ENCODE measurements around the gene PSMD11. TPM values are rescaled to one million over a fixed set of nuclear protein-coding genes. Genes with fewer than 3 reads are reported as not detected.

The PSMD11 gene
- total RNA-seq, 1 donor from 2014 or later, result 69.8 TPM

DNA sequence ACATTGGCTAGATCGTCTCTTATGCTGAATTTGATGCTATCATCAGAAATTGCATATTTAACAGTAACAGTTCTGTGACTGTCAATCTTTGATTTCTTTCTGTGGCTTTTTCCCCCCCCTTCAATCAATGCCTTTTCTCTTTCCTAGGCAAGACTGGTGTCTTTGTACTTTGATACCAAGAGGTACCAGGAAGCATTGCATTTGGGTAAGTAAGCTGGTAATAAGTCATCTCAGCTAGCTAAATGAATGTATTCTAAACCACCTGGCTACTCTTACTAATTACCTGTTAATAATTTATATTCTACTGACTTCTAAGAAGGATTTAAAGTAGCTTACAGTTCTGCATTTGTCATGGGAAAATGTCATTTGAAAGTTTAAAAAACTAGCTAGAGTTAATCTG lies 20.1 kb downstream of the PSMD11 start:
- DNase-seq (ENCODE audit: low read depth in 2 of 2), result no peak

DNA sequence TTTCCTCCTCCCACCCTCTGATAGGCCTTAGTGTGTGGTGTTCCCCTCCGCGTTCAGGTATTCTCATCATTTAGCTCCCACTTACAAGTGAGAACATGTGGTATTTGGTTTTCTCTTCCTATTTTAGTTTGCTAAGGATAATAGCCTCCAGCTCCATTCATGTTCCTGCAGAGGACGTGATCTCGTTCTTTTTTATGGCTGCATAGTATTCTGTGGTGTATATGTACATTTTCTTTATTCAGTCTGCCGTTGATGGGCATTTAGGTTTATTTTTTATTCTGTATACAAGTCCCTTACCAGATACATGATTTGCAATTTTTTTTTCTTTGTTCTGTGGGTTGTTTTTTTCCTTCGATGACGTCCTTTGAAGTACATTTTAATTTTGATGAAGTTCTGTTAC lies 23.6 kb downstream of the PSMD11 start:
- no peak for DNase-seq (ENCODE audit: low read depth in 2 of 2)

DNA sequence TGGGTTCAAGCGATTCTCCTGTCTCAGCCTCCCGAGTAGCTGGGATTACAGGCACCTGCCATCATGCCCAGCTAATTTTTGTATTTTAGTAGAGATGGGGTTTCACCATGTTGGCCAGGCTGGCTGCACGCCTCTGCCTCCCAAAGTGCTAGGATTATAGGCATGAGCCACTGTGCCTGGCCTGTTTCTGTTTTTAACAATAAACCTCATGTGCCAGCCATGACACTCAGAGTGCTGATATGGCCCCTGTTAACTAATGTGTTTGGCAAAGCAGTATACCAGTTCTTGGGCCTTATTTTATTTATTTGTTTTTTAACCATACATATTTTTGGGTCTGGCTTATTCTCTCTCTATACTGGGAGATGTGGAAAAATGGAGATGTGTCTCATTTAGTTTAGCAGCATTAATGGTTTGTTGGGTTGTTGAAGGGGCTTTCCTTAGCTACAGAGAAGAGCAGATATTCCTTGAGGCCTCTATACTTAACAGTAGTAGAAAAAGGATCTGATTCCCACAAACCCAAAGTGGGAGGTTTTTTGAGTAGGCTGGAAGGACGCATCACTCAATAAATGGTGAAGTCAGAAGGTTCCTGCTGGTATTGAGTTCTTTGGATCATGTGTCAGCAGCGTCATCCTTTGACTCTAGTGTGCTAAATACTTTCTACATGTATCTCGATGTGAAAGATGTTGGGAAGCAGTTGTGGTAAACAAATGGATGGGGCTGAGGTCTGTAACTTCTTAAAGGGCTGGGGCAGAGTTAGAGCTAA lies 26.3 kb downstream of the PSMD11 start:
- DNase-seq (ENCODE audit: low read depth in 2 of 2), result no peak

DNA sequence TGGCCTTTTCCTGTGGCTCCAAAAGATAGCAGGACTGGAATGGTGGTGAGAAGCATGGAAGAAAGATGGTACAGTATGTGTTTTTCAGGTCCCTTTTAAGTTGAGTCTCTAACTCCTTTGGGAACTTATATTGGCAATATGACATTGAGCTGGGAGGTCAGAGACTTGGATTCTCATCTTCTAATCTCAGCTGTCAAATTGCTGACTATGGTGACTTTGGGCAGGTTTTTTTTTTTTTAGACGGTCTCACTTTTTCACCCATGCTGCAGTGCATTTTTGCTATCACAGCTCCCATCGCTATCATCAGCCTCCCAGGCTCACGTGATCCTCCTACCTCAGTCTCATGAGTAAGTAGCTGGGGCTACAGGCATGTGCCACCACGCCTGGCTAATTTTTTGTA lies 27.3 kb downstream of the PSMD11 start:
- DNase-seq (ENCODE audit: low read depth in 2 of 2), result no peak

DNA sequence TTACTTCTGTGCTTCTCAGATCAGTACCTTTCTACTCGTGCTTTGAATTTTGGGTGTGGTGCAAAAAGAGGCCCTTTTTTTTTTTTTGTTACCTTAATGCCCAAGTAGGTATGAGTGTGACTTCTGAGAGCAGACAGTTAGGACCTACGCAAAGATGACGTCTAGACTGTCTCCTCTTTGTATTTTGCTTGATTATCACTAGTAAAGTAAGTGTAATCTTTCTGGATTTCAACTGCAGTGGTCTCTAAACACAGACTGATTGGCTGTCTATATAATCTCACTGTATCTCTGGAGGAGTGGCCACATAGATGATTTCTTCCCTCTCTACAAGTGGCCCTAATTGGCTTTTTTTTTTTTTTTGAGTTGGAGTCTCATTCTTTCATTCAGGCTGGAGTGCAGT lies 30.9 kb downstream of the PSMD11 start:
- DNase-seq (ENCODE audit: low read depth in 2 of 2), result no peak

DNA sequence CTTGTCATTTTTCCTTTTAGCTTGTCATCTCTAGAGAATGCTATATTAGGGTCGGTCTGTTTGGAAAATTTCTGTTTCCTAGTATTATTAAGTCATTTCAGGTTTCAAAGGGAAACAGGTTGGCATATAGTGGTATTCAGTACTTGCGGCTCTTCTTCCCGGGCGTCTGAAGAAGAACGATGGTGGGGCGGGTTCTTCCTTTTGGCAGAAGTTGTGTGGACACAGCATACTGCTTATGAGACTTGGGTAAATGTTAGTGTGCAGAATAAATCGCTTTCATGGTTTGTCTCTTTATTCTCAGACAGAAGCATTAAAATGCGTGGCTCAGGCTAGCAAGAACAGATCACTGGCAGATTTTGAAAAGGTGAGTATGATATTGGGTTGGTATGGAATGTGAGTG lies 32.9 kb downstream of the PSMD11 start:
- DNase-seq (ENCODE audit: low read depth in 2 of 2), result no peak

DNA sequence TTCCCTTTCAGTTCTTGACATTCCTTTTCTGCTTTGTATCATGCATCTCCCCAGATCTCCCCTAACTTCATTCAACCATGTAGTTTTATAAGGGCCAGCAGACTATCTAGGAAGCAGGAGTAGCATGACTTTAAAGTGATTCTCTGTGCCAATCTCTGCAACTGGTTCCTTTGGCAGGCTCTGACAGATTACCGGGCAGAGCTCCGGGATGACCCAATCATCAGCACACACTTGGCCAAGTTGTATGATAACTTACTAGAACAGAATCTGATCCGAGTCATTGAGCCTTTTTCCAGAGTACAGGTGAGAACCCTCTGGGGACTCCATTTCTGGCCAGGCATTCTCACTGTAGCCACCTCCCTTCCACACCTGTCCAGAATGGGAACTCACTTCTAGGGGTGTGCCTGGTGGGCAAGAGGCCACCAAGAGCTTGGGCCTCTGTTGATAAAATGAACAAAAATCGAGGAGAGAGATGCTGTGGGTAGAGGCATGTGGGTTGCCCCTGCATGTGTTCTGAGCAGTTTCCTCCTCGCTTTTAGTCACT lies 34.8 kb downstream of the PSMD11 start:
- no peak for DNase-seq (ENCODE audit: low read depth in 2 of 2)

DNA sequence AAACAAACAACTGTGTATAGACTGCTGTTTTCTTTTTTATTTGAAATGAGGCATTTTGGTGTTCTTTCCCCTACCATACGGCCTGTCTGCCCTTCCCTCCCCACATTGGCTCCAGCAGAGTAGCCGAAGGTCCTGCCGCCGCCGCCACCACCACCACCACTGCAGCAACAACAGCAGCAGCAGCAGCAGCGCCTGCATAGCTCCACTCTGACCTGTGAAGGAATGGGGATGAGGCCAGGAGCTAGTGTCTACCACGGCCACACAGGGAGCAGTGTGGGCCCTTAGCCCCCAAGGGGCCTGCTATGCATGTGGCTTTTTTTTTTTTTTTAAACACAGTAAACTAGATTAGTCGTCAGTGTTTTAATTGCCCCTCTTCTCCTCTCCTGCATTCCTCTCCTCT lies 36.9 kb downstream of the PSMD11 start:
- DNase-seq (ENCODE audit: low read depth in 2 of 2), result no peak

DNA sequence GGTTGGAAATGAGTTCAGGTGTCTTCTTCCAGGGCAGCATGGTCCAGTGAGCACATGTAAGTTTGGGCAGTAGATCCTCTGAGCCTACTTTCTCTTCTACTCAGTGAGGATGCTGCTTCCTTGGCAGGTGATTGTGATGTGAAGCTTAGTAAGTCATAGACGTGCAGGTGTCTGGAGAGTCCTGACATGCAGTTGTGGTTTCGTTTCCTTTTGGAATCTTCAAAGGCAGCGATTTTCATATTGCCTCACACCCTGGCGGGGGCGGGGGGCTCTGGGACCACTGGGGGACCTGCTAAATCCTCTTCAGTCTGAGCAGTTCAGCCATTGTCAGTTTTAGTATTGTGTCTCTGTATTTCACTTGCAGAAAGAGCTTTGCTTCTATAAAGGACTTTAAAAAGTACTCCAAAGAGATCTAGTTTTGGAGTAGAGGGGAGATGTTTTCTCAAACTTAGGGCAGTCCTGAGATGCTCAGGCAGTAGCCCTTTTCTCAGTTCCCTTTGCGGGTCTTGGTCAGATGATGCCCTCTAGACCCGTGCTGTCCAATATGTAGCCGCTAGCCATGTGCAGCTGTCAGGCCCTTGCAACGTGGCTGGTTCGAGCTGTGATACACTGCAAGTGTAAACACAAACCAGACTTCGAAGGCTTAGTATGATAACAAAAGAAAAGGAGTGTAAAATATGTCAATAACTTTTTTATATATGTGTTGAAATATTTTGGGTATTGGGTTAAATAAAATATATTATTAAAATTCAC lies 38.4 kb downstream of the PSMD11 start:
- no peak for DNase-seq (ENCODE audit: low read depth in 2 of 2)

DNA sequence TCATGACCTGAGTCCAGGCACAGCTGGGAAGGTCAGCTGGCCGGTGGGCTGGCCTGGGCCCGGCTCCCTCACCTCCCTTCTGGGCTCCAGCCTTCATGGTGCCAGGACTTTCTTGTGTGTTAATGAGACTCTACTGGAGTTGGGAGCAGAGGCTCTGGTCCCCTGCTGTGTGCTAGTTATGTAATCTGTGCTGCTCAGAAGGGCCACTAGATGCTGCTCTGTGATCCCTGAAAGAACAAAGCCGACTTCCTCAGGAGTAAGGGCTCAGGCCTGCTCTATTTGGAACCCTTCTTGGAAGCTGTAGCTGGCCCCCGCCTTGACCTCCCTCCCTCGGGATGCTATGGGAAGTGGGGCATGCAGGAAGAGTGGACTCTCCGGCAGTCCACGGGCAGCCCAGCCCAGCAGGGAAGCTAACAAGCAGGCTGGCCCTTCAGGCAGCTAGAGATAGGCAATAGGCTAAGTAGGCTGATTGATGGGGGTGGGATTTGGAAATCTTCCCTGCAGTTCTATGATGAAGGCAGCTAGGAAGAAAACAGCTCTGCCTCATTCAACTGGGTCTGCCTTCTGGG lies 39.2 kb downstream of the PSMD11 start:
- peak; percentile 68 to 76 for DNase-seq (ENCODE audit: low read depth in 2 of 2)

DNA sequence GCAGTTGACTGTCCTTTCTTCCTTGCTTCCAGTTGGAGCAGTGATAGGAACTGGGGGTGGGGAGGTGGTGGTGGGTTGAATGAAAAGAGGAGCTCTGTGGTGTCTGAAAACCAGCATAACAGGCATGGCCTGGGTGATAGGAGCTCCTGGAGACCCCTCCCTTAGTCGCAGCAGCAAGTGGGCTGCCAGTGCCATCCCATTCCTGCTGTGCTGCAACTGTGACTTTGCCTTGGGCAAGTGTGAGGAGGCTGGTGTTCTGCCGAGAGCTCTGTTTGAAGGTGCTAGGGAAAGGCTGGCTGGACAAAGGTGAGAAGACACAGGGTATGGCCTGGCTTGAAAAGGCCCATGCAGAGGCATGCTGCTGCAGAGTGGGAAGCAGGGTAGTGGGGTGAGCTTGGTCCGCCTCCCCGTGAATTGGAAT lies 39.7 kb downstream of the PSMD11 start:
- no peak for DNase-seq (ENCODE audit: low read depth in 2 of 2)

DNA sequence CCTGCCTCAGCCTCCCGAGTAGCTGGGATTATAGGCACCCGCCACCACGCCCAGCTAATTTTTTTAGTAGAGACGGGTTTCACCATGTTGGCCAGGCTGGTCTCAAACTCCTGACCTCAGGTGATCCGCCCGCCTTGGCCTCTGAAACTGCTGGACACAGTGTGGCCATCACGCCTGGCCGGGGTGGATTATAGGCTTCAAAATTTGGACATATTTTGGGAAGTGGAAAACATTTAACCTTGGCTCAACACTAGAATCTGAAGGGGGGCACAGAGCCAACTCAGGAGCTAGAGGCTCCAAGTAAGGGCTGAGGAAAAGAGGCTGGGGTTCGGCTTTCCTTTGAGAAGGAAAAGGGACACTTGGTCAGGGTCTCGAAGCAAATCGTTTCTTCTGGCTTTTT lies 40.3 kb downstream of the PSMD11 start:
- no peak for DNase-seq (ENCODE audit: low read depth in 2 of 2)

DNA sequence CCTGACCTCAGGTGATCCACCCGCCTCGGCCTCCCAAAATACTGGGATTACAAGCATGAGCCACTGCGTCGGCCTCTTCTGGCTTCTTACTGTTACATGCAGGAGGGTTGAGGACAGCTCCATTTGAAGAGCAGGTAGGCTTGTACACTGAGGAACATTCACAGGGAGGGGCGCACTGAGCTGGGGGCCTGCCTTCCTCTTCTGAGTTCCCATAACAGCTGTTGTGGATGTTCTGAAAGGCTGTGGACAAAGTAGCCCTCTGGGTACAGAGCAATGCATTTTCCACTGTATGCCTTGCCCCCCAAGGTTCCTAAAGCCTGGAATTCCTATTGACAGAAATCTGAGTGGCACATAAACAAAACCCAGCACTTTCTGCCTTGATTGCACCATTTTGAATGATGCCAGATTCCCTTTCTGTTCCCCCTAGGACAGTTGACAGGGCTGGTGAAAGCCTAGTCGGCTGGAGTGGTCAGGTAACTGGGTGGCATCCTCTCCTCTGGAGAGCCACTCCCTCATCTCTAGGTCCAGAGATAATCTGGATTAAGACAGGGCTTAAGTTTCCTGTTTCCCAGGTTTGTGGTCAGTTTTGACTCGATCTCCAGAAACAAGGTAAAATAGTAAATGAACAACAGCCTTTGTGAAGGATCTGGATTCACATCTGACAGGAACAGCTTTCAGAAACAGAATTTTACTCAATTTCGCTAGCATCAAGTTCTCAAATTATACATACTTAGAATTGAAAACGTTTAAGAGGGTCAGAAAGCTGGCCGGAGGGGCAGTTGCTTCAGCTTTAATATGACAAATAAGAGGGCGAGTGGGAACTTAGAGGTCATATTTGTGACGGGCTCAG lies 41.2 kb downstream of the PSMD11 start:
- DNase-seq (ENCODE audit: low read depth in 2 of 2), result no peak

DNA sequence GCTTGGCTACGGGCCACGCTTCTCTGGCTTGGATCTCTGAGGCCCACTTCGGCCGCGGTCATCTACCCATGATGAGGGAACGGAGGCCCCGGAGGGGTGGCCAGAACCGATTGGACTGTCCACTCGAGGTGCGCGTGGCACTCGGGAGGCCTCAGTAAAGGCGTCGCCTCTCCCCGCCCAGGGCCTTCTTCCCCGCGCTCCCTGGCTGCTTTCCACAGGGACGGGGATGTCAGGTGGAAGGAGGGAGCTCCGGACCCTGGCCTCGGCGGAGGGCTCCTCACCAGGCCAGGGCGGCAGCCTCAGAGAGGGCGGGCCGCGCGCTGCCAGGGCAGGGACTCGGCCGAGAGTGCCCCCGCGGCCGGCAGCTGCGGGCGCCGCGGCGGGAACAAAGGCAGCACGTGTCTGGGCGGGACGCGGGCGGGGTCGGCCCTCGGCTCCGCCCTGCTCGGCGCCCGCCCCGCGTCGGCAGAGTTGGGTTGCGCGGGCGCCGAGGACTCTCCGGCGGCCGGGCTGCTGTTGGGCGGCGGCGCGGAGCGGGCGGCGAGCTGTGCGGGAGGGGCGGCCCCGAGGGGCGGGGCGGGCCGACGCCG lies 41.9 kb downstream of the PSMD11 start:
- DNase-seq (ENCODE audit: low read depth in 2 of 2), result peak; percentile 78 to 88

DNA sequence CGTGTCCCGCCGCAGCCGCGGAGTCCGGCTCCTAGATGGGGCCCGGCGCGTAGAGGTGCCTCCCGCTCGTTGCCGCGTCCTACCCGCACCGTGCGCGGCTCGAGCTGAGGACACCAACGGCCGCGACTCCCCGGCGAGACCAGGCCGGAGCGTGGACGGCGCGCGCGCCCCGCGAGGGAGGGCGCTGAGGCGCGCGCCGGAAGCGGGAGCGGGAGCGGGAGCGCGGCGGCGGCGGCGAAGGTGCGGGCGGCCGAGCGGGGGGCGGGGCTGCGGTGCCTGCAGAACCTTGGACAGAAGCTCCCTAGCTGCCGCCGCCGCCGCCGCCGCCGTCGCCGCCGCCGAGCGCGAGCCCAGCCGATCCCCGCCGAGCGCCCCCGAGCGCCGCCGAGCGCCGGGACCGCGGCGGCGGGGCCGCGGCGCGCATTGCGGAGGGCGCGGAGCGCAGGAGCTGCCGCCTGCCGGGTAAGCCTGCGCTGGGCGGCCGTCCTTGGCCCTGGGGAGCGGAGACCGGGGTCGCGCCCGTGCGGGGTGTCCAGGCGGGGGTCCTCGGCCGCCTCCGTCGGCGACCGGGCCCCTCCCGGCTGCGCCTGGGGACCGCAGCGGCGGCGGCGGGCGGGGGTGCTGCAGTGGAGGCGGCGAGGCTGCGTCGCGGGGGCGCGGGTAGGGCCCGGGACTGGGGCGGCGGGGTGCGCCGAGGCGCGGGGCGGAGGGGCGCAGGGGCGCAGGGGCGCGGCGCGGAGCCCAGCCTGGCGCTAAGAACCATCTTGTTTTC lies 42.6 kb downstream of the PSMD11 start, which contains the start of gene CDK5R1:
TSS of gene CDK5R1 (plus strand) at position 293 of the 772 bp plus-strand sequence. CDS start 628 bp downstream, outside the sequence.
- peak; percentile 76 to 78 for DNase-seq (ENCODE audit: low read depth in 2 of 2)

DNA sequence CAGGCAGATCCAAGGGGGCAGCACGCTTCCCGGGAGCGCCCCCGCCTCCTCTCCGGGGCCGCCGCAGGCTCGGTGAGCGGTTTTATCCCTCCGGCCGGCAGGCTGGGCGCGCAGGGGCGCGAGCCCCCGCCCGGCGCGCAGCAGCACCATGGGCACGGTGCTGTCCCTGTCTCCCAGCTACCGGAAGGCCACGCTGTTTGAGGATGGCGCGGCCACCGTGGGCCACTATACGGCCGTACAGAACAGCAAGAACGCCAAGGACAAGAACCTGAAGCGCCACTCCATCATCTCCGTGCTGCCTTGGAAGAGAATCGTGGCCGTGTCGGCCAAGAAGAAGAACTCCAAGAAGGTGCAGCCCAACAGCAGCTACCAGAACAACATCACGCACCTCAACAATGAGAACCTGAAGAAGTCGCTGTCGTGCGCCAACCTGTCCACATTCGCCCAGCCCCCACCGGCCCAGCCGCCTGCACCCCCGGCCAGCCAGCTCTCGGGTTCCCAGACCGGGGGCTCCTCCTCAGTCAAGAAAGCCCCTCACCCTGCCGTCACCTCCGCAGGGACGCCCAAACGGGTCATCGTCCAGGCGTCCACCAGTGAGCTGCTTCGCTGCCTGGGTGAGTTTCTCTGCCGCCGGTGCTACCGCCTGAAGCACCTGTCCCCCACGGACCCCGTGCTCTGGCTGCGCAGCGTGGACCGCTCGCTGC lies 43.3 kb downstream of the PSMD11 start:
- DNase-seq (ENCODE audit: low read depth in 2 of 2), result peak; percentile 22 to 36

DNA sequence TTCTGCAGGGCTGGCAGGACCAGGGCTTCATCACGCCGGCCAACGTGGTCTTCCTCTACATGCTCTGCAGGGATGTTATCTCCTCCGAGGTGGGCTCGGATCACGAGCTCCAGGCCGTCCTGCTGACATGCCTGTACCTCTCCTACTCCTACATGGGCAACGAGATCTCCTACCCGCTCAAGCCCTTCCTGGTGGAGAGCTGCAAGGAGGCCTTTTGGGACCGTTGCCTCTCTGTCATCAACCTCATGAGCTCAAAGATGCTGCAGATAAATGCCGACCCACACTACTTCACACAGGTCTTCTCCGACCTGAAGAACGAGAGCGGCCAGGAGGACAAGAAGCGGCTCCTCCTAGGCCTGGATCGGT lies 43.9 kb downstream of the PSMD11 start:
- no peak for DNase-seq (ENCODE audit: low read depth in 2 of 2)

DNA sequence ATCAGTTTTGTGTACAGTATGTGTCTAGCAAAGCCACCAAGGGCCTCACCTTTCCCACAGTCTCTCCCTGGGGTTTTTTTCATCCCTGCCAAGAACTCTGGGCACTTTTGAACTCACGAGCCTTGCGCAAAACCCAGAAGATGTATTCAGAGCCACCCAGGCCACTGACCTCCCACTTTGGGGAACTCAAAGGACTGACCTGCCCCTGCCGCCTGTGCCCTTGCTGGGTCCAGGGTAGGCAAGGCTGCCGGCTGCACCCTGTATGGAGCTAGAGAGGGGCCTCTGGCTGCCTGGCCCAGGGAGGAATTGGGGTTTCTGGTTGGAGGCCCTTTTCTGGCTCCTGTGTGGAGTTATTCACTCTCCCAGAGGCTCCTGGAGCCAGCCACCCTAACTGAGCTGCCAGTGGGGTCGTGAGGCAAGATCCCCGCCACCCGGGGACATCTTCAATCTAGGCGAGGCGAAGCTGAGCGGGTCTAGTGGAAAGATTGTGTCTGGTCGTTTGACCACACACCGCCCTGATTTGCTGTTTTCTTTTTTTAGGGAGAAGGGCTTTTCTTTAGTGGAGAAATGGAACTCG lies 44.4 kb downstream of the PSMD11 start:
- DNase-seq (ENCODE audit: low read depth in 2 of 2), result no peak
